Stimulated activated CD8-positive, alpha-beta memory T cell treated with anti-CD3 and anti-CD28 coated beads, Interleukin-7, amount 100 ng/mL, for 48 hours (primary cell): Measurements from ENCODE around the gene P2RX3.

Source experiments
- DNase-seq, 2 donors: peaks; one replicate each; pipeline ENCODE4 v3.0.0-alpha.2; 2020; ENCODE audit warnings: low read depth in 1 of 2; ENCODE audit errors: extremely low read depth in 1 of 2

P2RX3 gene

DNA sequence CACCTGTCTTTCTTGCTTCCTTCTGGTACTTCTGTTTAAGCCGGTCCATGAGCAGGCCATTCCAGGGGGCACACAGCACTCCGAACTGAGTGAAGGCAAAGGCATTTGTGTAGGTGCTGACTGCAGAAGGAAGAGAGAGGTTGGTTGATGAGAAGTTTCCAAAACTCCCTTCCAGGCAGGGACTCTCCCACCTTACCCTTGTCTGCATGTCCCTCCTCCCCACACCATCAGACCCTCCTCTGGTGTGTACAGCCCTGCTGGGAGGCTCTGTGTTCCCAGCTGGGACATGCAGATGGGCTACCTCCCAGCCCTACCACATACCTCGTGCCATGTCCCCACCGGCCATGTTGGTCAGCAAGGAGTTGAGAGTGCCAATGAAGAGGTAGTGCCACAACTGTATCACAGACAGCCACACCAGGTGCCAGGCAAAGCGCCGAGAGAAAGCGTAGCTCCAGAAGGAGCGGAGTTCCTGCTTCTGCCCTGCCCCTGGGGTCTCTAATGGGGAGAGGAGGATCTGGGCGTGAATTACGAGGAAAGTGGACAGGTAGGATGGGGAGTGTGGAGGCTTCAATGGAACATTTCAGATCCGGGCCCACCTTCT lies 76.6 kb downstream of the P2RX3 start:
- DNase-seq = no peak

DNA sequence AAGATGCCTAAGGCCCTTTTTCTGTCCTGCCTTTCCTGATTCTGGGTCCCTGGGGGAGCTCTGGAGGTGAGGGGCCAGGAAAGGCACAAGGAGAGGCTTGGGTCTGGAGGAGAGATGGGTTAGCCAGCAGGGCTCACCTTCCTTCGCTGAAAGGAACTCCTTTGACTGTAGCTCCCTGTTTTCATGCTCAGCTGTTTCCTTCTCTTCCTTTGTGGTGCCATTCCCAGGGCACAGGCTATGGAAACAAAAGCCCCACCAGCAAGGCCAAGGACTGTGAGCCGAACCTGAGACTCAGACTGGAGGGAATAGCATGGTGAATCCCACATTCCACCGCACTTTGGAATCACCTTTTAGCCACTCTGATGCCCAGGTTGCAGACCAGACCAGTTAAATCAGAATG lies 78.3 kb downstream of the P2RX3 start:
- no peak for DNase-seq

DNA sequence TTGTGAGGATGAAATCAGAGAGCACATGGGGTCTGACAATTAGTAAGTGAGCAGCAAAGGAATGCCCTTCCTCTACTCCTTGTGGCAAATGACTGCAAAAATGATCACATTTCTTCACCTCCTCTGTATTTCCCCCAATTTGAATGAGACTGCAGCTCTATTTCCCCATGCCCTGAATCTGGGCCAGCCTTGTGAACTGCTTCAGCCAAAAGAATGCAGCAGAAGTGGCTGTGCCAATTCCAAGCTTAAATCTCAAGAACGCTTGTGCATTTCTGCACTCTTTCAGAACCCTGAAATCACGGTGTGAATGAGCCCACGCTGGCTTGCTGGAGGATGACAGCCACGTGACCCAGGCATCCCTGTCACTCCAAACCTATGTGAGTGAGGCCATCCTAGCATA lies 78.9 kb downstream of the P2RX3 start:
- no peak for DNase-seq

DNA sequence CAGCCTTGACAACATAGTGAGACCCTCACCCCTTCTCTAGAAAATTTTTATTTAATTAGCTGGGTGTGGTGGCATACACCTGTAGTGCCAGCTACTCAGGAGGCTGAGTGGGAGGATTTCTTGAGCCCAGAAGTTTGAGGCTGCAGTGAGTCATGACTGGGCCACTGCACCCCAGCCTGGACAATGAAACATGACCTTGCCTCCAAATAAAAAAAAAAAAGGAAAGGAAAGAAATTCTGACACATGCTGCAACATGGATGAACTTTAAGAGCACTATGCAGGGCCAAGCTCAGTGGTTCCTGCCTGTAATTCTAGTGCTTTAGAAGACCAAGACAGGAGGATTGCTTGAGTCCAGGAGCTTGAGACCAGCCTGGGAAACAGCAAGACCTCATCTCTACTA lies 80.0 kb downstream of the P2RX3 start:
- no peak for DNase-seq

DNA sequence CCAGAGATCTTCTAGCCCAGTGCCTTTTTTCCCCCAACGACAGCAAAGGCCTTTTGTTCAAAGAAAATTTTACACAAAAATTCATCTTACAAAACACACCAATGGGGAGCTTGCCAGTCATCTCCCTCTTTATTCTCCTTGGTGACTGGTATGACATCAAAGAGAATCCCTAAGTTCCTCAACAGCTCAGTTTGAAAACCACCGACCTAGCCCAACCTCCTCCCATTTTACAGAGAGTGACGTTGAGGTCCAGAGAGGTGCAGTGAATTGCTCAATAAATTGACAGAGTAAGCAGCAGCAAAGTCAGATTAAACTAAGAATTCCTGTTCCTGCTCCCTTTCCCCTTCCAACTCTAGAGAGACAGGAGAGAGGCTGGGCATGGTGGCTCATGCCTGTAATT lies 81.0 kb downstream of the P2RX3 start:
- no peak for DNase-seq

DNA sequence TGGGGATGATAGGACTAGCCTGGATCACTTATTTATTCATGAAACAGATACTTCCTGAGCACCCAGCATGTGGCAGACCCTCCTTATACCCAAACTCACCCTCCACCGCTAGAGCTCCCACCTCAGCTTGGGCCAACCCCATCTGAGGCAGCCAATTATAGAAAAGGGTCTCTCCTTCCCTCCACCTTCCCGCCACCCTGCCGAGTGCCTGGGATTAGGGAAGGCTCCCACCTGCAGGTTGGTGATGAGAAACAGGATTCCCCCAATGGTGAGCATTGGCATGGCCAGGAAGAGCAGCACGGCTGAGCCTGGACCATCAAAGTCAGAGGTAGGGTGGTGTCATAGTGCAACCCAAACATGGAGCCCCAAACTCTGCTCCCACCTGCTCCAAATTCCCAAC lies 82.9 kb downstream of the P2RX3 start:
- DNase-seq = no peak

DNA sequence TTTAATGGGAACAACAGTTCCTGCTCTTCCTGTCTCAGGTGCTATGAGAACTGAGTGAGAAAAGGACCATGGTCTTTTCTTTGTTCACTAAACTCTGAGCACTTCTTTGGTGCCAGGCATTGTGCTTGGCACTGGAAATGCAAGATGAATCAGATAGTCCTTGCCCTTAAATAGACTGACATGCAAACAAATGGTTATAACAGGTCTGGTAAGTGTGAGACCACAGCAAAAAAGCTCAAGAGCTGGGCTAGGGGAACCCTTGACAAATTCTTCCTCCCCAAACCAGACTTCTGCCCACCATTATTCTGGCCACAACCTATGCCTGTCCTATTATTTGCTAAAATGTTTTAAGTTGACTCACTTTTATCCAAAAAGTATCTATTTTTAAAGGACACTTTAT lies 83.7 kb downstream of the P2RX3 start:
- DNase-seq = no peak
